ENCODE measurements around the gene MMP26.

MMP26 gene

DNA sequence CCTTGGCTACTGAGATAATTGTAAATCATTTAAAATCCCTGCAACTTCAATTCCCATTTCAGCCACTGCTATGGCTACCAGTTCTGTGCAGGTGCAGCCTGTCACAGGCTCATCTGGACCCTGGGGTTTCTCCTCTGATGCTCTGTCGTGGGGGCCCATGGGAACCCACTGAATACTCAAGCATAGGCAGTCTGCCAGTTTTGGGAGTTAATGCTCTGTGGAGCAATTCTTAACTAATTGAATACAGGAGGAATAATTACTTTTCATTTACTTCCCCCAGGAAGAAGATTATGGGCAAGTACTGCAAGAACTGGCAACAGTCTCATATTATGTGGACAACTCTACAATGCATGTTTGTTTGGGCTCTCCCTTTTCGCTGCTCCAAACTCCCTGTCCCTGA lies 32.8 kb upstream of the MMP26 start:
- TF ChIP-seq, protein P1, sequence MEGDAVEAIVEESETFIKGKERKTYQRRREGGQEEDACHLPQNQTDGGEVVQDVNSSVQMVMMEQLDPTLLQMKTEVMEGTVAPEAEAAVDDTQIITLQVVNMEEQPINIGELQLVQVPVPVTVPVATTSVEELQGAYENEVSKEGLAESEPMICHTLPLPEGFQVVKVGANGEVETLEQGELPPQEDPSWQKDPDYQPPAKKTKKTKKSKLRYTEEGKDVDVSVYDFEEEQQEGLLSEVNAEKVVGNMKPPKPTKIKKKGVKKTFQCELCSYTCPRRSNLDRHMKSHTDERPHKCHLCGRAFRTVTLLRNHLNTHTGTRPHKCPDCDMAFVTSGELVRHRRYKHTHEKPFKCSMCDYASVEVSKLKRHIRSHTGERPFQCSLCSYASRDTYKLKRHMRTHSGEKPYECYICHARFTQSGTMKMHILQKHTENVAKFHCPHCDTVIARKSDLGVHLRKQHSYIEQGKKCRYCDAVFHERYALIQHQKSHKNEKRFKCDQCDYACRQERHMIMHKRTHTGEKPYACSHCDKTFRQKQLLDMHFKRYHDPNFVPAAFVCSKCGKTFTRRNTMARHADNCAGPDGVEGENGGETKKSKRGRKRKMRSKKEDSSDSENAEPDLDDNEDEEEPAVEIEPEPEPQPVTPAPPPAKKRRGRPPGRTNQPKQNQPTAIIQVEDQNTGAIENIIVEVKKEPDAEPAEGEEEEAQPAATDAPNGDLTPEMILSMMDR (IDR thresholded peaks at IDR 0.05; ENCODE audit: low read depth, low read length): no peak
- H3K36me3 ChIP-seq: no peaks in the 10 kb centered on the region
- H3K27me3 ChIP-seq: no peaks in the 10 kb centered on the region
- DNase-seq: no peak
- no peak overlapping the region for H3K4me3 ChIP-seq (ENCODE audit: low read depth, low read length)
- H3K4me1 ChIP-seq: no peaks in the 10 kb centered on the region
- no peaks in the 10 kb centered on the region for H3K9me3 ChIP-seq

DNA sequence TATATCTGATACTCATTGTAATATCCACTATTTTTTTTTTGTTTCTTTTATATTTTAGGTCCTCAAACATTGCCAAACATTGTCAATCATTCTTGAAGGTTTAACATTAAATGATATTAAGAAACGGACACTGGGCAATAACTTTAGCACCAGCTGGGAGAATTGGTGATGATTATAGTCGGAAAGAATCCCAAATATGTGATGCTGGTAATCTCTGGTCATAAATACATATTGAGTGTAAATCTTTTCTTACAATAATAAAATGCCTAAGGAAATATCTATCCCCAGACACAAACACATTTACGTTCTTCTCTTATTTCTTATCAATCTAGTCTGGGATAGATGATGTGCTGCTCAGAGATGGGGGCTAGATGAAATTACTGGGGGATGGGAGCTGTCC lies 32.1 kb upstream of the MMP26 start:
- H3K9me3 ChIP-seq: no peaks in the 10 kb centered on the region
- H3K4me3 ChIP-seq (ENCODE audit: low read depth, low read length): no peak overlapping the region
- TF ChIP-seq, protein P1 (IDR thresholded peaks at IDR 0.05; ENCODE audit: low read depth, low read length): no peak
- H3K36me3 ChIP-seq: no peaks in the 10 kb centered on the region
- no peaks in the 10 kb centered on the region for H3K4me1 ChIP-seq
- no peak for DNase-seq
- H3K27me3 ChIP-seq: no peaks in the 10 kb centered on the region

DNA sequence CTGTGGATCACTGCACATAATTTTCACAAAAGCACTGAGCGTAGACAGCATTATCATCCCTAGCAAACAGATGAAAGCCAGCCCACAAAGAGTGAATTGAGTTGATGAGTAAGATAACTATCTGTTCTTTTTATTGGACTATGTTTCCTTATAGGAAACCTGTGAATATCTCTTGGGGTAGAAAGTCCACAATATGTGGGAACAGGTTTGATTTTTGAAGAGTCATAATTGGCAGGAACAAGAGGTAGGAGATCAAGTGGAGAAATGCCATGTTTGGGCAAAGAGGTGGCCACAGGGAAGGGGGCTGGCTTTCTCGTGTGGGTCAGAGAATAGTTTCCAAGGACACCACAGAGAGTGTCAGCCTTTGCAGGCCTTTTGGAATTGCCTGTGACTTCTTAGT lies 30.8 kb upstream of the MMP26 start:
- H3K9me3 ChIP-seq: no peaks in the 10 kb centered on the region
- TF ChIP-seq, protein P1 (IDR thresholded peaks at IDR 0.05; ENCODE audit: low read depth, low read length): no peak
- H3K4me3 ChIP-seq (ENCODE audit: low read depth, low read length): no peak overlapping the region
- no peaks in the 10 kb centered on the region for H3K4me1 ChIP-seq
- no peaks in the 10 kb centered on the region for H3K27me3 ChIP-seq
- DNase-seq: no peak
- no peaks in the 10 kb centered on the region for H3K36me3 ChIP-seq

DNA sequence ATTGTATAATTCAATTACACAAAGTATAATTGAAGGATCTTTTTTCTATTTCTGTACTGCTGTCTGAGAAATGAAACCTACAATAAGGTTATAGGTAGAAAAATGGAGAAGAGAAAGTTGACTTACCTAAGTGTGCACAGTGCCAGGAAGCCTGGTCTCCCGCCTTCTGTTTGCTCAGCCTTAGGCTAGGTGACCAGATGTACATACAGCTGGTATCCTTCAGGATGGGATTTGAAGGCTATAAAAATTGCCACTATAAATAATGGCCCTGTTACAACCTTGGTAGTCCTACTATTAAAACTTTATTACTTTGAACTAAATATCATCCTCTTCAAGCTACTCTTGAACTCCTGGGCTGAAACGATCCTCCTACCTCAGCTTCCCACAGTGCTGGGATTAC lies 26.6 kb upstream of the MMP26 start:
- H3K27me3 ChIP-seq: no peaks in the 10 kb centered on the region
- H3K4me1 ChIP-seq: no peaks in the 10 kb centered on the region
- no peaks in the 10 kb centered on the region for H3K36me3 ChIP-seq
- no peaks in the 10 kb centered on the region for H3K9me3 ChIP-seq
- H3K4me3 ChIP-seq (ENCODE audit: low read depth, low read length): no peak overlapping the region
- no peak for DNase-seq
- TF ChIP-seq, protein P1 (IDR thresholded peaks at IDR 0.05; ENCODE audit: low read depth, low read length): no peak

DNA sequence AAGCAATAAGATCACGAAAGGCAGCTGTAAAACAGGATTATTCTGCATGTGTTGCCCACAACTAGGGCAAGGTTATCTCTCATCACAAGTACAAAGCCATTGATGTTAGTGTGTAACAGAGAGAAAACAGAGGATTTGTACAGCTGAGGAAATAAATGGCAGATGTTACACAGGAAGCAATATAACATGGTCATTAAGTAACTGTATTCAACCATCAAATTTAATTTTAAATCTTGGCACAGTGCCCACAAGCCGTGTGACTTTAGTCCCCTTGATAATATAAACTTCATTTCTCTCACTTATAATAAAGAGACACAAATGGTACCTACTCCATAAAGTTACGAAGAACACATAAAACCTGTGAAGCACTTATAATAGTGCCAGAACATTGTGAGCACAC lies 24.2 kb upstream of the MMP26 start:
- Histone ChIP-seq H3K4me3 (ENCODE audit: low read depth, low read length) (no peak overlapping the region), H3K27me3 (no peaks in the 10 kb centered on the region)
- no peak for DNase-seq

DNA sequence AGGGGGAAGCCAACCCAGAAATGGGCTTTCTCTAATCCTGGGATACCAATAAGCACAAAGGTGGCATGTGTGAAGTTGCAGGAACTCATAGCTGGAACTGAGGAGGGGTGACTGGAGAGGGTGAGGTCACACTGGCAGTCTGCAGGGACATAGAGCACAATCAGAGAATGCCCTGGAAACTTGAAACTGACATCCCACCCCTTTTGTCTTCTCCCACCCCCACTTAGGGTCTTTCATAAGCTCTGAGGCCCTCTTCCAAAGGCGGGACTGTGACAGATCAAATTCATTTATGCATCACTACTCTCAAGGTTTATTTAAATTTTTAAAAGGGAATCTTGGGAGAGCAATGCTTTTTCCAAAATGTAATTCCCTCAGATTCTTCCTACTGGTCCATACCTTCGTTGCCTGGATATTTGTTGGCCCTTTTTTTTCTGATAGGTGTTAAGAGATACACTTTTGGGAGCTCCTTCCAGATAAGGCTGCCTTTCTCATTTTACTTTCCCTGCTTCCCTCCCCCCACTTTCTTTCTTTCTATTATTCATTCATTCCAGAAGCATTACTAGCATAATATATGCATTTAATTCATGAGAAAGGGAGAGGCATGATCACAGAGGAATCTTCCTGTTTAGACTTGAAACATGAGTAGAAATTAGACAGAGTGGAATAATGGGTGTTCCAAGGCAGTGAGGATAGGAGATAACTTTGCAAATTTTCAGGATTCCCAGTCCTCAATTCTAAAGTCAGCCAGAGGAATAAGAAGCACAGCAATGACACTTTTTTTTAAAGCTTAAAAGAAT lies 21.8 kb upstream of the MMP26 start:
- Histone ChIP-seq H3K9me3 (no peaks in the 10 kb centered on the region), H3K27me3 (no peaks in the 10 kb centered on the region)

More for the DNA sequence above, 24.2 kb upstream of the MMP26 start:
- no peaks in the 10 kb centered on the region for H3K9me3 ChIP-seq
- TF ChIP-seq, protein P1 (IDR thresholded peaks at IDR 0.05; ENCODE audit: low read depth, low read length): no peak
- H3K36me3 ChIP-seq: no peaks in the 10 kb centered on the region
- no peaks in the 10 kb centered on the region for H3K4me1 ChIP-seq

More for the DNA sequence above, 21.8 kb upstream of the MMP26 start:
- Histone ChIP-seq H3K36me3 (no peaks in the 10 kb centered on the region), H3K4me3 (ENCODE audit: low read depth, low read length) (no peak overlapping the region), H3K4me1 (no peaks in the 10 kb centered on the region)
- no peak for DNase-seq
- TF ChIP-seq, protein P1 (IDR thresholded peaks at IDR 0.05; ENCODE audit: low read depth, low read length): no peak
